Neural cell (in vitro differentiated cells): Measurements from ENCODE around the gene SH3D19. TPM values are rescaled to one million over a fixed set of nuclear protein-coding genes. Genes with fewer than 3 reads are reported as not detected.

Experiments used
- H2AFZ ChIP-seq: fragments of 200-600, 300-800 bp; sonication (generic), shearing (Covaris generic); 2 replicates; pipeline ENCODE4 v1.6.0; 2014; ENCODE audit warnings: low read depth, mild to moderate bottlenecking, antibody characterized with exemption, low read length, moderate library complexity
- H3F3A ChIP-seq: fragments of 200-600 bp; shearing (Covaris generic); 2 replicates; pipeline ENCODE4 v1.6.1; 2016; ENCODE audit warnings: mild to moderate bottlenecking, moderate library complexity, mixed read lengths, antibody characterized with exemption, low read length; ENCODE audit not compliant: insufficient read depth, poor library complexity, severe bottlenecking
- H3K27ac ChIP-seq: fragments of 200-600, 300-800 bp; sonication (generic), shearing (Covaris generic); 2 replicates; pipeline ENCODE4 v1.5.1; 2014; ENCODE audit warnings: mild to moderate bottlenecking, low read length, moderate library complexity
- H3K27me3 ChIP-seq: fragments of 300-800, 200-600 bp; sonication (generic), shearing (Covaris generic); 2 replicates; pipeline ENCODE4 v1.6.0; 2014; ENCODE audit warnings: mild to moderate bottlenecking, low read depth, low read length, moderate library complexity; ENCODE audit not compliant: insufficient read depth
- H3K36me3 ChIP-seq: fragments of 300-800, 200-600 bp; sonication (generic), shearing (Covaris generic); 2 replicates; pipeline ENCODE4 v1.5.1; 2014; ENCODE audit warnings: mild to moderate bottlenecking, antibody characterized with exemption, low read length, moderate library complexity; ENCODE audit not compliant: insufficient read depth
- H3K4me2 ChIP-seq: fragments of 300-800, 200-600 bp; sonication (generic), shearing (Covaris generic); 2 replicates; pipeline ENCODE4 v1.6.0; 2014; ENCODE audit warnings: mild to moderate bottlenecking, low read length
- H3K4me3 ChIP-seq: fragments of 300-800, 200-600 bp; sonication (generic), shearing (Covaris generic); 2 replicates; pipeline ENCODE4 v1.5.1; 2014; ENCODE audit warnings: mild to moderate bottlenecking, low read length, moderate library complexity
- H3K79me2 ChIP-seq: fragments of 200-600 bp; shearing (Covaris generic); replicated peaks from 2 replicates; pipeline ENCODE4 v1.6.0; 2014; ENCODE audit warnings: mild to moderate bottlenecking, low read length, moderate library complexity; ENCODE audit not compliant: insufficient read depth
- H3K9ac ChIP-seq: fragments of 300-800, 200-600 bp; sonication (generic), shearing (Covaris generic); 2 replicates; pipeline ENCODE4 v1.6.1; 2016; ENCODE audit warnings: mild to moderate bottlenecking, low read length, mixed read lengths
- H3K9me2 ChIP-seq: fragments of 200-600 bp; shearing (Covaris generic); 2 replicates; pipeline ENCODE4 v1.6.1; 2016; ENCODE audit warnings: mild to moderate bottlenecking, low read length, mixed read lengths; ENCODE audit not compliant: insufficient read depth
- H3K9me3 ChIP-seq: fragments of 200-600, 300-800 bp; sonication (generic), shearing (Covaris generic); 2 replicates; pipeline ENCODE4 v1.6.1; 2016; ENCODE audit warnings: mild to moderate bottlenecking, mixed run types, low read length, moderate library complexity, mixed read lengths
- H4K20me1 ChIP-seq: fragments of 200-600 bp; shearing (Covaris generic); 2 replicates; pipeline ENCODE4 v1.6.1; 2016; ENCODE audit warnings: mild to moderate bottlenecking, mixed run types; ENCODE audit not compliant: insufficient read depth
- EP300 ChIP-seq: fragments of 450-650 bp; conservative IDR thresholded peaks from 2 replicates; pipeline ENCODE4 v1.6.1; 2014; ENCODE audit warnings: antibody characterized with exemption, mild to moderate bottlenecking, moderate library complexity; ENCODE audit not compliant: poor library complexity, severe bottlenecking
- EZH2 ChIP-seq: fragments of 200-600, 300-800 bp; shearing (Covaris generic), sonication (generic); IDR thresholded peaks from 2 replicates; pipeline ENCODE4 v1.6.1; 2014; ENCODE audit warnings: antibody characterized with exemption, low read length, borderline replicate concordance, mild to moderate bottlenecking; ENCODE audit not compliant: insufficient read depth, poor library complexity, severe bottlenecking
- MXI1 ChIP-seq: fragments of 450-650 bp; conservative IDR thresholded peaks from 2 replicates; pipeline ENCODE4 v1.6.1; 2014; ENCODE audit warnings: antibody characterized with exemption, mild to moderate bottlenecking; ENCODE audit not compliant: poor library complexity, severe bottlenecking
- POLR2AphosphoS5 ChIP-seq: IDR thresholded peaks from 2 replicates; pipeline ENCODE4 v1.6.1; 2012
- RAD21 ChIP-seq: fragments of 450-650 bp; conservative IDR thresholded peaks from 2 replicates; pipeline ENCODE4 v1.6.1; 2014; ENCODE audit warnings: antibody characterized with exemption, mild to moderate bottlenecking, moderate library complexity
- SMC3 ChIP-seq: fragments of 450-650 bp; conservative IDR thresholded peaks from 2 replicates; pipeline ENCODE4 v1.6.1; 2014; ENCODE audit warnings: antibody characterized with exemption, mild to moderate bottlenecking, moderate library complexity; ENCODE audit not compliant: poor library complexity
- TAF1 ChIP-seq: IDR thresholded peaks from 2 replicates; pipeline ENCODE4 v1.6.1; 2012; ENCODE audit warnings: low read depth
- polyA plus RNA-seq: library from polyadenylated mRNA; depleted of rRNA; stranded (reverse); fragments of >200 nt; gene quantifications from 2 replicates; pipeline ENCODE4 v1.2.3, GENCODE V29; 2014
- TF ChIP-seq, protein P1 (sequence below): IDR thresholded peaks from 2 replicates; pipeline ENCODE4 v1.6.1; 2012; ENCODE audit warnings: borderline replicate concordance
- TF ChIP-seq, protein P2 (sequence below): fragments of 450-650 bp; IDR thresholded peaks from 2 replicates; pipeline ENCODE4 v1.5.1; 2014; ENCODE audit warnings: antibody characterized with exemption, mild to moderate bottlenecking, moderate library complexity; ENCODE audit not compliant: poor library complexity, severe bottlenecking

Gene SH3D19
- polyA plus RNA-seq, 1 donor from 2014 or later, result 0.46 TPM

DNA sequence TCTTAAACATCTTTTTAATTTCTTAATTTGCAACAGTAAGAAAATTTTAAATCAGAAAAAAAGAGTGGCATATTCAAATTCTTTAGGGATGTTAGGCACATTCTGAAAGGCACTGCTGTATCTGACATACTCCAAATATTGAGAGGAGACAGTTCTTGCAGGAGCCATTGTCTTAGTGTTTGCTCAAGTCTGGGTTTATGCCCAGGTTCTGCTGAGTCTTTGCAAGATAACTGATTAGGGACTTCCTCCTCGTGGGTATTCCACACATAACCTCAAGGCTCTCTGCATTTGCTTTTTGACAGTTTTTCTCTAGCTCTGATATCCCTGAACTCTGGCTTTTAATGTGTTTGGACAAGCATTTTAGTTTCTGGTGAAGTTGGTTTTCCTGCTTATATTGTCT lies 173.4 kb downstream of the SH3D19 start:
- Histone ChIP-seq H3F3A (no peaks in the 10 kb centered on the region), H3K79me2 (no peaks in the 10 kb centered on the region), H3K27me3 (no peaks in the 10 kb centered on the region), H3K27ac (no peak overlapping the region), H3K36me3 (no peaks in the 10 kb centered on the region), H4K20me1 (no peaks in the 10 kb centered on the region), H3K9ac (no peak overlapping the region), H3K4me3 (no peak overlapping the region), H3K9me2 (no peaks in the 10 kb centered on the region), H2AFZ (no peak overlapping the region), H3K4me2 (no peak overlapping the region), H3K9me3 (no peaks in the 10 kb centered on the region)
- TF ChIP-seq EP300, result no peak
- TF ChIP-seq, protein P1, sequence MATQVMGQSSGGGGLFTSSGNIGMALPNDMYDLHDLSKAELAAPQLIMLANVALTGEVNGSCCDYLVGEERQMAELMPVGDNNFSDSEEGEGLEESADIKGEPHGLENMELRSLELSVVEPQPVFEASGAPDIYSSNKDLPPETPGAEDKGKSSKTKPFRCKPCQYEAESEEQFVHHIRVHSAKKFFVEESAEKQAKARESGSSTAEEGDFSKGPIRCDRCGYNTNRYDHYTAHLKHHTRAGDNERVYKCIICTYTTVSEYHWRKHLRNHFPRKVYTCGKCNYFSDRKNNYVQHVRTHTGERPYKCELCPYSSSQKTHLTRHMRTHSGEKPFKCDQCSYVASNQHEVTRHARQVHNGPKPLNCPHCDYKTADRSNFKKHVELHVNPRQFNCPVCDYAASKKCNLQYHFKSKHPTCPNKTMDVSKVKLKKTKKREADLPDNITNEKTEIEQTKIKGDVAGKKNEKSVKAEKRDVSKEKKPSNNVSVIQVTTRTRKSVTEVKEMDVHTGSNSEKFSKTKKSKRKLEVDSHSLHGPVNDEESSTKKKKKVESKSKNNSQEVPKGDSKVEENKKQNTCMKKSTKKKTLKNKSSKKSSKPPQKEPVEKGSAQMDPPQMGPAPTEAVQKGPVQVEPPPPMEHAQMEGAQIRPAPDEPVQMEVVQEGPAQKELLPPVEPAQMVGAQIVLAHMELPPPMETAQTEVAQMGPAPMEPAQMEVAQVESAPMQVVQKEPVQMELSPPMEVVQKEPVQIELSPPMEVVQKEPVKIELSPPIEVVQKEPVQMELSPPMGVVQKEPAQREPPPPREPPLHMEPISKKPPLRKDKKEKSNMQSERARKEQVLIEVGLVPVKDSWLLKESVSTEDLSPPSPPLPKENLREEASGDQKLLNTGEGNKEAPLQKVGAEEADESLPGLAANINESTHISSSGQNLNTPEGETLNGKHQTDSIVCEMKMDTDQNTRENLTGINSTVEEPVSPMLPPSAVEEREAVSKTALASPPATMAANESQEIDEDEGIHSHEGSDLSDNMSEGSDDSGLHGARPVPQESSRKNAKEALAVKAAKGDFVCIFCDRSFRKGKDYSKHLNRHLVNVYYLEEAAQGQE, result no peak
- no peak for TF ChIP-seq TAF1
- TF ChIP-seq, protein P2, sequence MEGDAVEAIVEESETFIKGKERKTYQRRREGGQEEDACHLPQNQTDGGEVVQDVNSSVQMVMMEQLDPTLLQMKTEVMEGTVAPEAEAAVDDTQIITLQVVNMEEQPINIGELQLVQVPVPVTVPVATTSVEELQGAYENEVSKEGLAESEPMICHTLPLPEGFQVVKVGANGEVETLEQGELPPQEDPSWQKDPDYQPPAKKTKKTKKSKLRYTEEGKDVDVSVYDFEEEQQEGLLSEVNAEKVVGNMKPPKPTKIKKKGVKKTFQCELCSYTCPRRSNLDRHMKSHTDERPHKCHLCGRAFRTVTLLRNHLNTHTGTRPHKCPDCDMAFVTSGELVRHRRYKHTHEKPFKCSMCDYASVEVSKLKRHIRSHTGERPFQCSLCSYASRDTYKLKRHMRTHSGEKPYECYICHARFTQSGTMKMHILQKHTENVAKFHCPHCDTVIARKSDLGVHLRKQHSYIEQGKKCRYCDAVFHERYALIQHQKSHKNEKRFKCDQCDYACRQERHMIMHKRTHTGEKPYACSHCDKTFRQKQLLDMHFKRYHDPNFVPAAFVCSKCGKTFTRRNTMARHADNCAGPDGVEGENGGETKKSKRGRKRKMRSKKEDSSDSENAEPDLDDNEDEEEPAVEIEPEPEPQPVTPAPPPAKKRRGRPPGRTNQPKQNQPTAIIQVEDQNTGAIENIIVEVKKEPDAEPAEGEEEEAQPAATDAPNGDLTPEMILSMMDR, result no peak
- TF ChIP-seq SMC3, result no peak
- no peak for TF ChIP-seq EZH2
- TF ChIP-seq MXI1, result no peak
- no peak for TF ChIP-seq RAD21
- TF ChIP-seq POLR2AphosphoS5, result no peak

DNA sequence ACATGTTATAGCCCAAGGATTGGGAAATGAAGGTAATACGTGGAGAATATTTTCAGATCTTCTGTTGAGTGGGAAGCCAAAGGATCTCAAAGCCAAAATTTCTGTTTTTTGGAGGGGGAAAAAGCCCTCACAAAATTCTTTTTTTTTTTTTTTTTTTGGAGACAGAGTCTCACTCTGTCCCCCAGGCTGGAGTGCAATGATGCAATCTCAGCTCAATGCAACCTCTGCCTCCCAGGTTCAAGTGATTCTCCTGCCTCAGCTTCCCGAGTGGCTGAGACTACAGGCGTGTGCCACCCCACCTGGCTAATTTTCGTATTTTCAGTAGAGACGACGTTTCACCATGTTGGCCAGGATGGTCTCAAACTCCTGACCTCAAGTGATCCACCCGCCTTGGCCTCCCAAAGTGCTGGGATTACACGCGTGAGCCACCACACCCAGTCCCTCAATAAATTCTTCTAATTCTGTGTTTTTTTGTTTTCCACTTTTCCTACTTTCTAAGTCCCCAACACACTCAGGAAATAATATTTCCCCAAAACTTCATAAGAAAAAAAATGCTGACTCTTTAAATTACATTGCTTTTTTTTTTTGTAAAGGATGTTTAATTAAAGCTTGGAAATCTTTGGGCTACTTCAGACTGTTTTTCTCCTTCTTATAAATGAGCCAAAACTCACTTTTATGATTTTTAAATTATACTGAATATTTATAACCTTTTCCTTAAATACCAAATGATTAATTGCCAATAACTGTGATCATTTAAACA lies 174.4 kb downstream of the SH3D19 start:
- Histone ChIP-seq H3K9me2 (no peaks in the 10 kb centered on the region), H3K9me3 (no peaks in the 10 kb centered on the region), H3K9ac (no peak overlapping the region), H2AFZ (no peak overlapping the region), H3K36me3 (no peaks in the 10 kb centered on the region), H3K27me3 (no peaks in the 10 kb centered on the region), H3K27ac (no peak overlapping the region), H3K4me2 (no peak overlapping the region), H4K20me1 (no peaks in the 10 kb centered on the region), H3K4me3 (no peak overlapping the region), H3K79me2 (no peaks in the 10 kb centered on the region), H3F3A (no peaks in the 10 kb centered on the region)
- TF ChIP-seq, protein P2, result no peak
- TF ChIP-seq RAD21 (no peak), EP300 (no peak), MXI1 (no peak), EZH2 (no peak)
- TF ChIP-seq, protein P1, result no peak
